ENCODE data around the gene NOPCHAP1.
"Not testable (repeated sequence)": the region's sequence is repeated elsewhere in the genome, so short reads cannot be mapped to it uniquely, and the experiment has no call there.

DNA sequence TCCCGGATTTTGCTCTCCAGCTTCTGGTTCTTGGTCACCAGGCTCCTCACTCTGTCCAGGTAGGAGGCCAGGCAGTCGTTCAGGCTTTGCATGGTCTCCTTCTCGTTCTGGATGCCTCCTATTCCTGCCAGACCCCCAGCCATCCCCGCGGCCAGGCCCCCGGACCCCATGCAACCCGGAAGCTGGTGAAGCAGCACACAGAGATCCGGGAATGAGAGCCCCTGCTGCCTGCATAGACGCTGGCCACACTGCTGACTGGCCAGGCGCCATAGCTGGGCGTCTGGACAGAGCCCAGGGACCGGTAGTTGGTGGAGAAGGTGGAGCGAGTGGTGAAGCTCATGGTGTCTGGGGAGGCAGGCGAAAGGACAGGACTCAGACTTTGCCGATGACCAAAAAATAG lies 8.4 kb upstream of the NOPCHAP1 start:
- TF ChIP-seq CTCF (IDR thresholded peaks at IDR 0.05); POLR2A (IDR thresholded peaks at IDR 0.05); POLR2AphosphoS5 (IDR thresholded peaks at IDR 0.05; ENCODE audit: insufficient read depth in 1 of 2, low read depth in 1 of 2): not testable (repeated sequence)
